Measurements from ENCODE around the gene GUCA2A. TPM values are rescaled to one million over a fixed set of nuclear protein-coding genes. Genes with fewer than 3 reads are reported as not detected.

The GUCA2A gene
- total and polyA plus RNA-seq, 7 experiments from 2014 or later: 0.76 TPM; not detected in 6

DNA sequence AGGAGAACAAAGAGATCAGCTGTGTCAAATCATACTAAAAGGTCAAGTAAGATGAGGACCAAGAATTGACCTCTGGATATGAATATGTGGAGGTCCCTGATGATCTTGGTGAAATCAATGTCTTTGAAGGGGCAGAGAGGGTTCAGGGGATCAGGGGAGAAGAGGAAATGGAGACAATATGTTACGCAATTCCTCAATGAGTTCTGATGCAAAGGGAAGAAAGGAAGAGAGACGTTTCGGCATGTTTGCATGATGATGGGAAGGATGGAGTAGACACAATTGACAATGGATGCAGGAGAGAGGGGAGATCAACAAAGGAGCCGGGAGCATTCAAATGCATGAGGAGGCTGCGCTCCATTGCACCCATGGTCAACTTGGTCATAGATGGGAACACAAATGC is 47.3 kb downstream of the GUCA2A start:
- POLR2A ChIA-PET: no interaction called here
- H3K9me3 ChIP-seq (ENCODE audit: control insufficient read depth in 2 of 3, low read length in 3 of 3): no peaks in the 10 kb centered on the region
- ATAC-seq: no peak

DNA sequence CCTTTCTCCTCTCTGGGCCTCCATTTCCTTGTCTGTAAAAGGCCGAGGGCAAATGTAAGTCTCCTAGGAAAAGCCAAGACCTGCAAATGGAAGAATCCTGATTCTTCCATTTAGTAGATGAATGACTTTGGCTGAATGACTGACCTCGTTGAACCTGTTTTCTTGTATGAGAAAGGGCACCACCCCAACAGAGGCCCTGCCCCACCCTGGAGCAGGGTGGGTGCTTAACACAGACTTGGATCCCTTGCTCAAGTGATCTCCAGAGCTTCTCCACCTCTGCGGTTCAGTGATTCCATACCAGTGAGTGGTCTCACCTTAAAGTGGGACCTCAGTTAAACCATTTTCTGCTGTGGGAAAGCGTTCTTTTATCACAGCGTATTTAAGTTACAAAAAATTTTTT is 50.3 kb downstream of the GUCA2A start:
- CTCF ChIA-PET: no interaction called here

More for the DNA sequence above, 47.3 kb downstream of the GUCA2A start:
- peaks cover 4 to 27% (median 24%) of the 10 kb centered on the region in 5 donors for H3K27me3 Mint-ChIP-seq
- H3K9me3 Mint-ChIP-seq: peaks cover 0 to 8% (median 0%) of the 10 kb centered on the region in 11 donors
- H3K4me1 Mint-ChIP-seq: no peaks in the 10 kb centered on the region
- CTCF ChIA-PET: interaction anchor here (0.6 to 0.7 kb wide), 2 partner anchors 27 to 837 kb away, joined by 3 read pairs; no protein-coding TSS in a partner anchor
- Histone ChIP-seq H3K27me3 (ENCODE audit: control insufficient read depth in 2 of 2, insufficient read depth in 2 of 2, low read length in 2 of 2) (no peaks in the 10 kb centered on the region), H3K36me3 (ENCODE audit: control insufficient read depth in 2 of 3, insufficient read depth in 3 of 3, low read length in 3 of 3) (no peaks in the 10 kb centered on the region), H3K4me1 (ENCODE audit: control insufficient read depth in 2 of 2, insufficient read depth in 2 of 2, low read length in 2 of 2) (no peaks in the 10 kb centered on the region), H3K27ac (ENCODE audit: low read depth, low read length) (no peak overlapping the region), H3K4me3 (ENCODE audit: low read length) (no peak overlapping the region)
- H3K36me3 Mint-ChIP-seq: peaks cover 0 to 5% (median 0%) of the 10 kb centered on the region in 5 donors
- no peak overlapping the region for H3K27ac Mint-ChIP-seq
- DNase-seq: no peak
- intact Hi-C loops (cut with micrococcal nuclease): no loop called here
- H3K4me3 Mint-ChIP-seq: no peak overlapping the region

More for the DNA sequence above, 50.3 kb downstream of the GUCA2A start:
- H3K27me3 ChIP-seq (ENCODE audit: control insufficient read depth in 2 of 2, insufficient read depth in 2 of 2, low read length in 2 of 2): no peaks in the 10 kb centered on the region
- POLR2A ChIA-PET: no interaction called here
- H3K27ac Mint-ChIP-seq: no peak overlapping the region
- H3K4me1 ChIP-seq (ENCODE audit: control insufficient read depth in 2 of 2, insufficient read depth in 2 of 2, low read length in 2 of 2): no peaks in the 10 kb centered on the region
- ATAC-seq: no peak
- H3K9me3 ChIP-seq (ENCODE audit: control insufficient read depth in 2 of 3, low read length in 3 of 3): no peaks in the 10 kb centered on the region
- H3K36me3 ChIP-seq (ENCODE audit: control insufficient read depth in 2 of 3, insufficient read depth in 3 of 3, low read length in 3 of 3): no peaks in the 10 kb centered on the region
- peaks cover 4 to 38% (median 25%) of the 10 kb centered on the region in 5 donors for H3K27me3 Mint-ChIP-seq
- H3K36me3 Mint-ChIP-seq: no peaks in the 10 kb centered on the region
- intact Hi-C loops (cut with micrococcal nuclease): no loop called here
- H3K4me3 Mint-ChIP-seq: no peak overlapping the region
- H3K4me3 ChIP-seq (ENCODE audit: low read length): no peak overlapping the region
- DNase-seq: no peak
- H3K9me3 Mint-ChIP-seq: no peaks in the 10 kb centered on the region
- no peak overlapping the region for H3K27ac ChIP-seq (ENCODE audit: low read depth, low read length)
- peaks cover 0 to 1% (median 0%) of the 10 kb centered on the region in 7 donors for H3K4me1 Mint-ChIP-seq

Other genes starting within 250 kb of the GUCA2A start
- gene HIVEP3, start 245.8 kb downstream of the GUCA2A start, total RNA-seq: 10 to 100 TPM in 2 of 5 experiments, 1 to 10 TPM in 3; 6.6 to 19.1 (median 7.0) TPM
- 1 to 10 TPM; 4.3 to 7.2 TPM for gene HIVEP3, start 245.8 kb downstream of the GUCA2A start, polyA plus RNA-seq
- not detected for gene GUCA2B, start 11.3 kb downstream of the GUCA2A start, total RNA-seq
- not detected for gene GUCA2B, start 11.3 kb downstream of the GUCA2A start, polyA plus RNA-seq
- 10 to 100 TPM; 59.5 to 93.3 (median 76.5) TPM for gene FOXJ3, start 170.5 kb upstream of the GUCA2A start, total RNA-seq
- 10 to 100 TPM; 38.9 to 41.6 TPM for gene FOXJ3, start 170.5 kb upstream of the GUCA2A start, polyA plus RNA-seq
- 1 to 10 TPM in 1 of 5 experiments, under 1 TPM in 3, not detected in 1; 0.03 to 3.1 (median 0.17) TPM for gene RIMKLA, start 216.0 kb upstream of the GUCA2A start, total RNA-seq
- gene RIMKLA, start 216.0 kb upstream of the GUCA2A start, polyA plus RNA-seq: not detected